Measurements from ENCODE around the gene UROC1.

The UROC1 gene

DNA sequence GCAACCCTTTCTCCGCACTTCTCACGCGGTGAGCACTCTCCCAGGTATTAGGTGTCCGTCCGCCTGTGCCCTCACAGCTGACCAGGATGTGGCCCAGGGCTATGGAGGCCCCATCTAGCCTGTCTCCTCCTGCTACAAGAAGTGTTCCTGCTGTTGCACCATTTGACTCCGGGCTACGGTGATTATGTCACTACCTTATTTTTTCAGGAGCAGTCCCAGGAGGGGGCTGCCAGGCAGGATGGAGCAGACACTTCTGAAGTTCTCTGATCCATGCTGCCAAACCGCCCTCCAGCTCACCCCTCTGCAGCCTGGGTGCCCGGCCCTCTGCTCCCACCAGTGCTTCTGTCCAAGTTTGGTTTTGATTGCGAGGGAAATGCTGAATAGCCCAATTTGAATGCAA, 78.8 kb downstream of the UROC1 start:
- no peak for DNase-seq

DNA sequence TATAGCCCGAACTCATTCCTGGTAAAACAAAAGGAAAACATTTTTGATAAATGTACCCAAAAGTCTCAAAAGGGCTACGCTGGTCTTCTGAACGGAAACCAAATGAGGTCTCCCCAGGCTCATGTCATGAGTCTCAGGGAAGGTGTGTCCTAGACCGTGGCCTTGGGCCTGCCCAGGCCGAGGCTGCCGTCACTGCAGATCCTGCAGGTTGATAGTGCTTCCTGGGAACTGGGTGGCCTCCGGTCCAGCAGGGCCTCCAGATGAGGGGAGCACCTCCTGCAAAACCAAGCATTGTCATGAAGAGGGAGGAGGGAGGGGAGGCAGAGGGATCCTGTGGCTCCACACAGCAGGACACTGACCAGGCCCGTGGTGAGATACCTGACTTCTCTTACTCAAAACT, 79.4 kb downstream of the UROC1 start:
- DNase-seq: no peak

DNA sequence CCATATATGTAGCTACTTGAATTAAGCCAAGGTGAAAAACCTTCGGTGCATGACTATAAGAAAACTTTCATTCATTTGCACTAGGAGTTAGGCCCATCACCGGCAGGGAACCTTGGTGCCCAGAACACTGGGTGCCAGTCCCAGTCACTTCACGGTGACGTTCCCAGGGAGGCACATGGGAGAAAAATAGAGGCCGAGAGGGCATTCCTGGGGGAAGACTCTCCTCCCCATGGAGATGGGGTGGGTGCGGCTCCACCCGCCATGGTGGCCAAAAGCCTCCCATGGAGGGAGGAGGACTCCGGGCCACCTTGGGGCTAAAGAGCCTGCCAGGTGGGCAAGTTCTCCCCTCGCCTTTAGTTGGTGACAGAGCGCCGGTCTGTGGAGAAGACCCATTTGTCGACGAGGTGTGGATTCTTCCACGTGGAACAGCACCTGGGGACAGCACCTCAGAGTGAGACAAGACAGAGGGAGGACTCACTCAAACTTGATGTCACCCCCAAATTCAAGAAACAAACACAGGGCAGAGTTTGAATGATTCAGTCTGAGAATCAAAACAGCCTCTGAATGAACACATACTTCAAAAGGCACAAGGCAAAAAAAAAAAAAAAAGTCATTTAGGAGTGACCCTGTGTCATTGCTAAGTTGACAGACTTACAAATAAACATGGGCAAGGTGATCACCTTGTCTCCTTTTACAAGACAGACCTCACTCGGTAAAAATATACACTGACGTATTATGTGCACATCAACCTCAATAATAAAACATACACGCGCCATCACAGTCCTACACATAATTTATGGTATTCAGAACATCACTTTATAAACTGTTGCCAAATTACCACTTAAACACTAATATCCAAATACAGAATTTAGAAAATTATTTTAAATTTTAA, 80.5 kb downstream of the UROC1 start:
- DNase-seq: no peak

DNA sequence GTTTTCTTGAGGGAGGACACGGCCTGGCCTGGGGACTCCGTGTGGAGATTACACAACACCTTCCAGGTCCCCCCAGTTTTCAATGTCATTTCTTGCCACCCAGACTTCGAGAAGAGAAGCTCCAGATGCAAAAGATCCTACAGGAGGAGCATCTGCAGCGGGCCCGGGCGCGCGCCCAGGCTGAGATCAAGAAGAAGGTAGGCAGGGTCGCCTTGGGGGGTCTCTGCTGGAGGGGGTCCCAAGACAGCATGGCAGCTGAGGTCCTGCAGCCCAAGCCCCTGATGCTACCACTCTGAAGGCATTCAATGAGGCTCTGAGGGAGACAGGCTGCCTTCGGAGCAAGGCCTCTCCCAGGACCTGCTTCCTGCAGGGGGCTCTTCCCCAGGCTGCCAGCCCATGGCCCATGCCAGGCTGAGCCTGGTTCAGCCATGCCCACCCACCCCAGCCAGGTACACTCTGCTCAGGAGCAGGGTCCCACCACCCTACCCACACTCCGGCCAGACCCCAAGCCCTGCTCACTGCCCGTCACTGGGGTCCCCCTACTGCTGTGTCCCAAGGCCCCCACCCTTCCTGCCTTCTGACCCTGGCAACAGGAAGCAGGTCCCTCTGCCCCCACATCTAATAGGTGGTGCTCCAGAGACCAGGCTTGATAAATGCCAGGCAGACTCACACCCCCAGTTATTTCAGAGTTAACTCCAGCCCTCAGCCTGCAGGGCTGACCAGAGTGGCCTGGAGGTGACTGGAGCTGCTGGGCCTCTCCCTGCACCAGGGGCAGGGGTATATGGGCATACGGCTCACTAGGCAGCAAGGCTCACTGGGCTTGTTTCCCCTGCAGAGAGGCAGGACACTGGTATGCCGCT, 81.9 kb downstream of the UROC1 start:
- no peak for DNase-seq

DNA sequence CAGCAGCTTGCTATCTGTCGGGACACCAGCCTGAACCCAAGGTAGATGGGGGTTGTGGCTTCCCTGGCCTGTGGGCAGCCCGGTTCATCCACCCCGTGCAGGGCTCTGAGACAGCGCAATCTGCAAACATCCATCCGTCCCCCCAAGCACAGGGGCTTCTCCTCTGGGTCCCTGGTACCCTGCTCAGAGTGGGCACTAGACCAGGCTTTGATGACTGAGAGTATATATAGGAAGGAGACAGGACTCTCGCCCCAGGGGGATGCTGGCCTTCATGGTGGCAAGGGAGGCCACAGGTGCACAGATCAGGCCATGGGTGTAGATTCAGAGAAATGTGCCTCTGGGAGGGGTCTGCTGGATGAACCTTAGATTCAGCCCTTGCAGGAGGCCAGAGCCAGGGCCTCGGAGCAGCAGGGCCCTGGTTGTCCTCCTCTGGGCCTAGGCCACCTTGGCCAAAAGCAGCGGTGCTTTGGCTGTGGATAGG, 82.6 kb downstream of the UROC1 start:
- no peak for DNase-seq

DNA sequence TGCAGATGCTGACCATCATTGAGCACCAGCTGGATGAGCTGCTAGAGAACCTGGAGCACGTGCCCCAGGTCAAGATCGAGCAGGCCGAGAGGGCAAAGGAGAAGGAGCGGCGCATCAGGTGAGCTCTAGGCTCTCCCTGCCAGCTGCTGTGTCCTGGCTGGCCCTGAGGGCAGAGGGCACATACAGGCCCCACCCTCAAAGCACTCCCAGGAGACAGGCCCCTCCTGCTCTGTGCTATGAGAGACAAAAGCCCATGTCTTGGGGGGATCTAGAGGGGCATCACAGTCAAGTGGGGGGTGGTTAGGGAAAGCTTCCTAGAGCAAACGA, 83.3 kb downstream of the UROC1 start:
- no peak for DNase-seq

DNA sequence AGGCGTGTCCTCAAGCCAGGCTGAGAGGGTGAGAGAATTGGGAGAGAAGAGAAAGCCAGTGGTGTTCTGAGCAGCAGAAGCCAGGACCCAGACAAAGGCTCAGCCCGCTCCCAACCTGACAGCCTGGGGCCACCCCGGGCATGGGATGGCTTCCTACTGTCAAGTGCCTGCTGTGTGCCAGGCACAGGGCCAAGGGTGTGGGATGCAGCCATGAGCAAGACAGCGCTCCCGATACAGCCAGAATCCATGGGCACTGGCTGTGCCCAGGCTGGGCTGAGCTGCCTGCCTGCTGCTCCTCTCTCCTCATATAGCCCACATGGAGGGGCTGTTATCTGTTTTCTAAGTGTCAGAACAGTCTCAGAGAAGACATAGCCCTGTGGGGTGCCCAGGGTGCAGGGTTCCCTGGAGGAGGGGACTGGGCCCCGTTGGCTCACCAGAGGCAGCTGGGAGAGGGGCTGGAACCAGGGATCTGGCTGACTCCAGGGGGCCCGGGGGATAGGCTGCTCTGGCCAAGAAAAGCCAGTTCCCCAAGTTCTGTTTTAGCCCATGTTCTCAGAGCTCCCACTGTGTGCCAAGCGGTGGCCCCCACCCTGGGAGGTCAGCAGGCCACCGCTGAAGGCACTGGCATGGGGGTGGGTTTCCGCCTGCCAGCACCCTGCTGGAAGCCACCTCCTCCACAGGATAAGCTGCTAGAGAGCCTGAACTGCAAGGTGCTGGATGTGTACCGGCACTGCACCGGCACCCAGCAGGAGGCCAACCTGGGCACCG, 83.9 kb downstream of the UROC1 start:
- no peak for DNase-seq

DNA sequence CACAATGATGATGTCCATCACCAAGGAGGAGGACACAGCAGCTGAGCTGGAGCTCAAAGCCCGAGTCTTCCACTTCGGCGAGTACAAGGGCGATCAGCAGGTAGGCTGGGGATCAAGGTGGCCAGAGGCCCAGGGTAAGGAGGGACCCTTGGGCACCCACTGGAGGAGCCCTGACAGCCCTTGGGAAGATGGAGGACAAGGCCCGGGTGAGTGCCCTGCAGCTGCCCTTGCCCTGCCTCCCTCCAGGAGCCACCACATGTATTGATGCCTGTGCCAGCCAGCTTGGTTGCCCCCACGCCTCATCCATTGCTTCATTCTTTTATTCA, 84.5 kb downstream of the UROC1 start:
- no peak for DNase-seq

DNA sequence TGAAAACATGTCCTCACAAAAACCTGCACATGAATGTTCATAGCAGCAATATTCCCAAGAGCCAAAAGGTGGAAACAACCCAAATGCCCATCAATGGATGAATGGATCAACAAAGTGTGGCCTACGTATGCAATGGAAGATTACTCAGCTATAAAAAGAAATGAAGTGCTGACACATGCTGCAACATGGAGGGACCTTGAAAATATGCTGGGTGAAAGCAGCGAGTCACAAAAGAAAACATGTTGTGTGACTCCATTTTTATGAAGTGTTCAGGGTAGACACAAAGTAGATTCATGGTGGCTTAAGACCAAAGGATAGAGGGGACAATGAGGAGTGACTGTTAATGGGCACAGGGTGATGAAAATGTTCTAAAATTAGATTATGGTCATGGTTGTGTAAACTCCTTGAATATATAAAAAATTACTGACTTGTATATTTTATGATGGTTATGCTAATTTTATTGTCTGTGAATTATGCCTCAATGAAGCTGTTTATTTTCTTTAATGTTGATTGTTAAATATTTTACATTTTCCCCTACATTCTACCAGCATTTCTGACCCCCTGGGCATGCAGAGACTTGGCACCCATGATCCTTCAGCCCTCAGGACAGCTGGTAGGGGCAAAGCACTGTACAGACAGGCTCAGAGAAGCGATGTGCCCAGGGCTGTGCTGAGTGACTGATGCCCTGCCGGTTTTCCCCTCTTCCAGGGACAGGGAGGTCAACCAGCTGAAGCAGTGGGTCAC, 85.0 kb downstream of the UROC1 start:
- DNase-seq: no peak
